HG03060 (cell line): ENCODE measurements around the gene BTNL2.
"Not testable (repeated sequence)": the region's sequence is repeated elsewhere in the genome, so short reads cannot be mapped to it uniquely, and the experiment has no call there.

Source experiments
- ATAC-seq: cut with Tn5 transposase; IDR thresholded peaks from one replicate; pipeline ENCODE4 v1.9.1; 2021; ENCODE audit warnings: low read depth, moderate number of reproducible peaks; ENCODE audit not compliant: unreplicated experiment

Gene BTNL2

DNA sequence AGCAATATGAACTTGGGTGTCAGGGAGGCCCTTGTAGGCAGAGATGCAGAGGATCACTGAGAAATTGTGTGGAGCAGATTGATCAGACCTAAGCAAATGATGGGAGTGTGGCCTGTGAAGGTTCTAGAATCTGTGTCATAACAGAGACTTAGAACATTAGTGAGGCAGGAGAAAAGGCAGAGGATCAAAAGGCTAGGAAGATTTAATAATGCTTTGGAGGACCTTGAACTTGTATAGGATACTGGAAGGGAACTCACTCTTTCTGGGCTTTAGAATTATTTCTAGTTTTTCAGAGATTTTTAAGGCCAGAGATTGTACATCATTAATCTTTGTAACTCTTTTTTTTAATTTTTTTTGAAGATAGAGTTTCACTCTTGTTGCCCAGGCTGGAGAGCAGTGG, 35.2 kb downstream of the BTNL2 start, which contains the start of gene TSBP1:
Gene TSBP1, minus strand, starts transcription at position 101 of the 400 bp plus-strand sequence. CDS start 197 bp downstream, outside the sequence.
- no peak for ATAC-seq

DNA sequence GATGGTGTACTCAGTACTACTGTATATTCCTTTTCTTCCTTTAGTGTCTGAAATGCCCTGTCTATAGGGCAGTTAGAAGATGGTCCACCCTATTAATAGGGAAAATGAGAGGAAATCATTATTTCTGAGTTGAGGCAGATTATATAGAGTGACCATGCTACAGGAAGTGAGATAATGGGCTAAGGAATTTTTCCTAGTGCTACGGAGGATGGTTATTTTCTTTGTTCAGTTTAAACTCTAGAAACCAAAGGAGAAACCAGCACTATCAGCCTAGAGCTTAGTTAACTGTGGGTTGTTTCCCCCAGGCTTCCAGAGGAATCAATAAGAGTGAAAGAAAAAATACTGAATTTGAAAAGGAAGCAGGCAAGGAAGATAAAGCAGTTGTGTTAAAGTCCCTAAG, 35.8 kb downstream of the BTNL2 start:
- no peak for ATAC-seq

DNA sequence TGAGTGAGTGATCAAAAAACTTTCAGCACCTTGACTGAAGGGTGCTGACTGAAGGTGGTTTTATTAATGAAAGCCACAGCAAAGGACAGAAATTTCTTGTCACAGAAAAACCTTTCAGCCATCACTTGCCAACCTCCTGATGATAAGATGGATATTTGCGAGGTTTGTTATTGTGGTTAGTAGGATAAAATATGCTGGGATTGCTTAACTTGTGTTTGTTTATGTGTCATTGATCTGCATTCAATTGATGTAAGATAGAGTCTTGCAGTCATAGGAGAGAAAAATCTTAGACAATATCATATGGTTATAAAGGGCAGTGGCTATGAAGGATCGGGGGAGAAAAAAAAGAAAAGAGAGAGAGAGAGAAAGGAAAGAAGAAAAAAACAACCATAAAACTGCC, 36.5 kb downstream of the BTNL2 start:
- ATAC-seq, result no peak

DNA sequence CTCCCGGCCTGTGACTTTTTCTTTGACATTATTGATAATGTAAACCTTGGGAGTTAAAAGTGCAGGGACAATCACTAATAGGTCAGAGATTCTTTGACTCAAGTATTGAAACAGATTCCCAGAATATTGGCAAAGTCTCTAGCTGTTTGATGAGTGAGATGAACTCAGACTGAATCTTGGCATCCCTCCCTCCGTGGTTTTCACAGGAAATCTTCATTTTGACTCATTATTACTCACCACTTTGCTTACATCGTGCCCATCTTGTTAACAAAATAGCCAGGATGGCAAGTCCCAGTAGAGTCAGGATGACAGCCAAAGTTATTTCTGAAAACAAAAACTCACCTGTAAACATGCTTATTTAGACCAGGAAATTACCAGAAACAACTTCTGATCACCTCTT, 37.3 kb downstream of the BTNL2 start:
- ATAC-seq, result no peak

- no peak for ATAC-seq
Measured at GRCh38 chr6:32367644-32368043, 39.3 kb downstream of the BTNL2 start.

DNA sequence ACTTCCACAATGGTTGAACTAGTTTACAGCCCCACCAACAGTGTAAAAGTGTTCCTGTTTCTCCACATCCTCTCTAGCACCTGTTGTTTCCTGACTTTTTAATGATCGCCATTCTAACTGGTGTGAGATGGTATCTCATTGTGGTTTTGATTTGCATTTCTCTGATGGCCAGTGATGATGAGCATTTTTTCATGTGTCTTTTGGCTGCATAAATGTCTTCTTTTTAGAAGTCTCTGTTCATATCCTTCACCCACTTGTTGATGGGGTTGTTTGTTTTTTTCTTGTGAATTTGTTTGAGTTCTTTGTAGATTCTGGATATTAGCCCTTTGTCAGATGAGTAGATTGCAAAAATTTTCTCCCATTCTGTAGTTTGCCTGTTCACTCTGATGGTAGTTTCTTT, 47.8 kb downstream of the BTNL2 start:
- ATAC-seq, result not testable (repeated sequence)

GRCh38 chr6:32358548-32358947, 48.4 kb downstream of the BTNL2 start:
- not testable (repeated sequence) for ATAC-seq

DNA sequence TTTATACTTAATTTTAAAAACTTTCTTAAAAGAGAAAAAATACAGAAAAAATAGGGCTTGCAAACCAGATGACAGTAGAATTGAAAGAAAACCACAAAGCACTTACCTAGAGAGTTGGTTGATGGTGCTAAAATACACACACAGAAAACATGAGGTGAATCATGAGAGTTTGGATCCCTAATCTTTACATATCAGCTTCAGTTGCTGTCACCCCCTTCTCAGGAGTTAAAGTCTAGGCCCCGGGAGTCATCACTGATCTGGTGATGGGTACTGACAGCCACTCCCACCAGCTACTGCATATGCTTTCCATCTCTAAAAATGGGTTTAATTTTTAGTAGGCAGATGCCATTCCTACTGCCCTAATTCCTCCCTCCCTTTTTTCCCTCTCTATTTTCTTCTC, 52.0 kb downstream of the BTNL2 start:
- ATAC-seq, result no peak

GRCh38 chr6:32353348-32353747, 53.6 kb downstream of the BTNL2 start:
- ATAC-seq, result no peak
